Superior temporal gyrus (tissue), 1 donor: ENCODE measurements around the gene PLIN5.

Experiments
- DNase-seq: peaks from one replicate; pipeline ENCODE4 v3.0.0-alpha.2; 2016; ENCODE audit errors: extremely low spot score

Gene PLIN5

DNA sequence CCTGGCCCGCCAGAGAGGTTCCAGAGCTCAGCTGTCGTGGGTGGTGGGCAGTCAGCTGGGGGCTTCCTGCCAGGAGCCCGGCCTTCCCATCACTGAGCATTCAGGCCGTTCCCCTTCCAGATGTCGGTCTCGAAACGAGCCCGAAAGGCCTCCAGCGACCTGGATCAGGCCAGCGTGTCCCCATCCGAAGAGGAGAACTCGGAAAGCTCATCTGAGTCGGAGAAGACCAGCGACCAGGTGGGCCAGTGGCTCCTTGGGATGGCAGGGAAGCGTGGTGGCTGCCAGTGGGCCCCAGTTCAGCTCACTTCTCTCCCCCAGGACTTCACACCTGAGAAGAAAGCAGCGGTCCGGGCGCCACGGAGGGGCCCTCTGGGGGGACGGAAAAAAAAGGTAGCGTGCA is 43.6 kb downstream of the PLIN5 start:
- DNase-seq: no peak

DNA sequence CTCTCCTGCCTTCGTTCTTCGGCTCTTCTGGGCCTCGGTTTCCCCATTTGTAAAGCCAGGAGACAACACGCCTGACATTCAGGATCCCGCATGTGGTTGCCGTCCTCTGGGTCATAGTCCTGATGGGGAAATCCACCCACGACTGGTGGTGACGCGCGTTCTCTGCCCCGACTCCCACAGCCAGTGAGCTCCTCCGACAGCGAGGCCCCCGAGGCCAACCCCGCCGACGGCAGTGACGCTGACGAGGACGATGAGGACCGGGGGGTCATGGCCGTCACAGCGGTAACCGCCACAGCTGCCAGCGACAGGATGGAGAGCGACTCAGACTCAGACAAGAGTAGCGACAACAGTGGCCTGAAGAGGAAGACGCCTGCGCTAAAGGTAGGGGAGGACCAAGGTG is 46.5 kb downstream of the PLIN5 start:
- DNase-seq: no peak

DNA sequence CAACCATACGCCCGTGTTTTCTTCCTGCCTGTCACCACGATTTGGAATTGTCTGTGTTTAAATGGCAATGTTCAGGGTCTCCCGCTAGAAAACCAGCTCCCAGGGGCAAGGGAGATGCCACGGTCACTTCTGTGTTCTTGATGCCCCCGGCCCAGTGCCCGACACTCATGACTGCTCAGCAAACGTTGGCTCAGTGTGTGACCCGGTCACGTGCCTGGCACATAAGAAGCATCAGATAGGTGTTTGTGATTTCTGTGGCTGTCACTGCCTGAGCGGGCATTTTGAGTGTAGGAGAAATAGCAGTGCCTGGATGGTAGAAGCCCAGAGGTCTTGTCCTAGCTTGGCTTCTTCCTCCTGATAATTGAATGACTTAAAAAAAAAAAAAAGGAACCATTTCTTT is 47.5 kb downstream of the PLIN5 start:
- DNase-seq: no peak

DNA sequence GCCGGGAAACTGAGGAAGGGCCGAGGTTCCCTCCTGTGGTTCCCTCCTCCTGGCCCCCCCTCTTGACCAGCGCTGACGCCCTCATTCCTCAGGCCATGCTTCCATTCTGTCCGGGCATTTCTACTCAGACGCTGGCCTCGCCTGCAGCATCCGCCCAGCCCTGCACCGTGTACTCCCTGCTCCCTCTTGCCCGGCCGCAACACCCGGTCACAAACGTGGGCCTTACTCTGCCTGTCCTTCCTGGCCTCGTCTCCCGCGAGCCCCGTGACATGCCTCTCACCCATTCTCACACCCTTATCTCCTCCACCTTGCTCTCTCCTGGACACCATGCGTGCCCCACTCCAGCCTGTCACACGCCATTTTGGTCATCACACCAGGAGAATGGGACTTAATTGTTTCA is 51.6 kb downstream of the PLIN5 start:
- DNase-seq: no peak

DNA sequence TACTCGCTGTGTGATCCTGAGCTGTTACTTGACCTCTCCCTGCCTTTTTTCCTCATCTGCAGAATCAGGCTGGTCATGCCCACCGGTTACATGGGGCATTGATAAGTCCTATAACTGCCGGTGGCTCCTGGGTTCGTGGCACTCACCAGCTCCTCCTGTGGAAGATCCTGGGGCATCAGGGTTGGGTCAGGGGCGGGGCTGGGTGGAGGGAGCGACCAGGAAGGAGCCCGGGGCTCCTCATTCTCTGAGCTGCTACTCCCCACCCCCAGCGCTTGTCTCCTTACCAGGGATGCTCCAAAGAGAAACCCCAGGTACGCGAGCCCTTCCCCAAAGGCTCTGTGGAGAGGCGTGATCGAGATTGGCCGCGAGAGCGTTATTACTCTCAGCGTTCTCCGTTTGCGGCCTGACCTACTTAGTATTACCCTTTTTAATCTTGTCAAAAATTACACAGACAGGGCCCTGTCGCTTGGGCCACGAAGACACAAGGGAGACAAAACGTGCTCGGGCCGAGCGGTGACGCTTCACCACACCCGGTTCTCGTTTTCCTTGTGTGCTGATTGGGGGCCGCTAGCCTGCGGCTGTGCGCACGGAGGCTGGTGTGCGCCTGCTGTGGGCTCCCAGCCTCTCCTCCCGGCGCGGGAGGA is 52.2 kb downstream of the PLIN5 start:
- no peak for DNase-seq

DNA sequence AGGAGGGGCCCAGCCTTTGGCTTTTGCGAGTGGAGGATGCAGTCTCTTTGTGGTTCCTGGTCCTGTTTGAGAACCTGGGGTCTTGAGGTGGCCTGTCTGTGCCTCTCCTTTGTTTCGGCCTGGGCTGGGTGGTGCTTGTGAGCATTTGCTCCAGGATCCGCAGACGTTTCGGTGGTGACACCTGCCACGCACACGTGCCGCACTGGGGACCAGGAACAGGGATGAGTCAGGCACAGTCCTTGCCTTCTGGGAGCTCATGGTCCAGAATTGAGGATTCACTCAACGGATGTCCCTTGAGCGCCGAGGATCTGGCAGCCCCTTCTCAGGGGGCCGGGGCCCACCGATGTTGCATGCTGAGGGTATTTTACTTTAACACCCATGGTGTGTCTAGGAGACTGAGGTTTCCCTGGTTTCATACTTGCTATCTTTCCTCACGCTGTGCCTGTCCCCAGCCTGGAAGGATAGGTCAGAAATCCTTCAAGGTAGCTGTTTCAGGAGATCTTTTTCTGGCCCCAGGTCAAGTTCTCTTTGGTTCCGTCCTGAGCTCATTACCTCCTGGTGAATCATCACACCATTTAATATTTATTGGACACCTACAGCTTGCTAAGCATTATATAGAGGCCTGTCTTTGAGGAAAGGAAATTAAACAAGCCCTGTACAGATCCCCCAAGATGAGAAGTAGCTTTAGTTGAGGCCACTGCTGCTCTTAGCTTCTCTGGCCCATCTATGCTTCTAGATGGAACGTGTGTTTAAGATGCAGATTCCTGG is 57.8 kb downstream of the PLIN5 start:
- no peak for DNase-seq

DNA sequence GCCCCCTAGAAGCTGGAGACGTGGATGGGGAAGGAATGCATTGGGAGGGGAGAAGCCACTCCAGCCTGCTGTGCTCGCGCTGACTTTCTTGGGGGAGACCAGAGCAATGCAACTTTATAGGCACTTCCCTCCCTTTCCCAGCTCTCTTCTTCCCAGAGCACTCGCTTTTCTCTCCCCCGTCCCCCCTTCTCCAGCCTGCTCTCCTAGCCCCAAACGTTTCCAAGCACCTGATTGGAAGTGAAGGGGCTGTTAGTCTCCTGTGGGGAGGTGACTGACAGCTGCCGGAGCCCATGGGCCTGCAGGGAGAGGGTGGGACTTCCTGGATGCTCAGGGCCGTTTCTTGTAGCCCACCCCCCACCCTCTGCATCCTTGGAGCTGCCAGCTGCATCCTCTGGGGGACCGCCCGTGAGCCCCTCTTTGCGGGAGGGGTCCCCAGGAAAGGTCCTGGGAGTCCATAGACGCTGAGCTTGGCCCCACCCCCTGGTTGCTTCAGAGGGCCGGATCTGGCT is 60.5 kb downstream of the PLIN5 start:
- peak; percentile 64 for DNase-seq

DNA sequence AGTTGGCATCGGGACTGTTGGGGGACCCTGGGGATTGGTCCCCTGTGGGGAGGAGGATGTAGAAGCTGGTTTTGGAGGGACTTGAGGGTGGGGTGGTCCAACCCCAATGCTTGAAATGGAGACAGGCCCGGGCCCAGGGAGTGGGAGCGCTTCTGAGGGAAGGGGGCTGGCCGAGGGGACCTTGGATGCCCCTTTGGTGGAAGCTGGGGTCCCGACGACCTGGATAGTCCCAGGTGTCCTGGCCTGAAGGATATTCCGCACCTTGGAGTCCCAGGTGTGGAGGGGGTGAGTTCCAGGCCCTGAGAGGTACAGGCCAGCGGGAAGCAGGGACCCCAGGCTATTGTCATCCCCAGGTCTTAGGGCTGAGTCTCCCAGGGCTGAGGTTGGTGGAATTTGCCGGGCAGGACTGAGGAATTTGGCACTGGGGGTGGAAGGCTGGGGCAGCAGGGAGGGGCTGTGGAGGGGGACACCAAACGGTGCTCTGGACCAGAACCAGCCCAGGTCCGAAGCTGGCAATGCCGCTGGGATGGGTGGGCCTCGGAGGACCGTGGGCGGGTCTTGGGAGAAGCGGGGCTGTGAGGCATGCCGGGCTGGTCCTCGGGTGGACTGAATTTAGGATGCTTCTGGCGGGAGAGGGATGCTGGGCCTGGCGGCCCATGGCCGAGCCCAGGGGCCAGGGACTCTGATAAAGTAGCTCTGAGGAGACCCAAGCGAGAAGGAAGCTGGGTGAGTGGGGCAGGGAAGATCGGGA is 61.1 kb downstream of the PLIN5 start:
- no peak for DNase-seq

DNA sequence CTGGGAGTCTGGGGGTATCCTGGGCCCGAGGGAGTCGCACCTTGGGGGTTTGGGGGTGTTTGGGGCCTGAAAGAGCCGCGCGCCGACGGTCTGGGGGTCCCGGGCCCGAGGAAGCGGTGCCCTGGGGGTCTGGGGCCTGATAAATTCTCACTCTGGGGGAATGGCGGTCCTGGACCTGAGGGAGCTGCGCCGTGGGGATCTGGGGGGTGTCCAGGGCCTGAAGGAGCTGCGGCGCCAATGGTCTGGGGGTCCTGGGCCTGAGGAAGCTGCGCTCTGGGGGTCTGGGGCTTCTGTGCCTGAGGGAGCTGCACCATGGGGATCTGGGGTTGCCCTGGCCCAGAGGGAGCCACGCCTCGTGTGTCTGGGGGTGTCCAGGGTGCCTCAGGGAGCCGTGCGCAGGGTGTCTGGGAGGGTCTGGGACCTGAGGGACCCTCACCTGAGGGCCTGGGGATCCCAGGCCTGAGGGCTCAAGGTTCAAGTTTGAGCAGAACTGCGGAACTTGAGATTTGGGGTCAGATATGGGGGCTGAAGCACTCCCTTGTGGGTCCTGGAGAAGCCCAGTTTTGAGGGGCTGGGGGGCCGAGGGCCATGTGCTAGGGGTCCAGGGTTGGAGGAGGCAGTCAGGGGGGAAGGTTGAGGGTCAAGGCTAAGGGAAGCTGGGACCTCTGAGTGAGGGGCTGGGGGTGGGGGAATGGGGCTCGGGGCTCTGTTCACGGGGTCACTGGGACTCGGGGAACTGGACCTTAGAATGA is 61.8 kb downstream of the PLIN5 start:
- no peak for DNase-seq
